NCI-H226 (cell line): ENCODE measurements around the gene ADIRF.
"Not testable (repeated sequence)": the region's sequence is repeated elsewhere in the genome, so short reads cannot be mapped to it uniquely, and the experiment has no call there.

Experiments
- DNase-seq: peaks from one replicate; pipeline ENCODE4 v3.0.0-alpha.2; 2015

Gene ADIRF

DNA sequence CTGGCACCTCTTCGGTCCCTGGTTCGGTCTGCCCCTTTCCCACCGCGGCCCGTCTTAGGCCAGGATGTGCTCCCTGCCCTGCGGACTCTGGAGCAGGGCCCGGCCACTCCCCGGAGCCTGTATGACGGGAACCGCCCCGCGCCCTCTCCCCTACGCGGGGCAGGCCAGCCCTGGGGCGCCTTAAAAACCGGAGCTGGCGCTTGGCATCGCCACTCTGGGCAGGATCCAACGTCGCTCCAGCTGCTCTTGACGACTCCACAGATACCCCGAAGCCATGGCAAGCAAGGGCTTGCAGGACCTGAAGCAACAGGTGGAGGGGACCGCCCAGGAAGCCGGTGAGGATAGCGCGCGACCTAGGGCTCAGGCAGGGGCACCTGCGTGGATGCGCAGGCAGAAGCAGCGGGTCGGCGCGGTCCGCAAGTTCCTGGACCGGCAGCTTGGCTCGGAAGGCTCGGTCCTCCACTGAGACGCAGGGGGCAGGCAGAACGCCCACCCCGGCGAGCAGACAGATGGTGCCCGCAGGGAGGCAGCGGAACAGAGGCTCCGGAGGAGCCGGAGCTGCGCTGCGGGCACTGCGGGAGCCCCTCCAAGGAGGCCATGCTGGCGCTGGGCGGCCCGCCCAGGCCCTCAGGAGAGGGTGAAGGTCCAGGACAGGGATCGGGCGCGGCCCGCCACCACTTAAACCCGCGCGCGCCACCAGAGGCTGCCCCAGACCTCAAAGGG lies at the start of gene ADIRF:
ADIRF (plus strand) TSS at position 212 of the 723 bp plus-strand sequence; CDS start at position 275, 63 bp downstream.
- no peak for DNase-seq

DNA sequence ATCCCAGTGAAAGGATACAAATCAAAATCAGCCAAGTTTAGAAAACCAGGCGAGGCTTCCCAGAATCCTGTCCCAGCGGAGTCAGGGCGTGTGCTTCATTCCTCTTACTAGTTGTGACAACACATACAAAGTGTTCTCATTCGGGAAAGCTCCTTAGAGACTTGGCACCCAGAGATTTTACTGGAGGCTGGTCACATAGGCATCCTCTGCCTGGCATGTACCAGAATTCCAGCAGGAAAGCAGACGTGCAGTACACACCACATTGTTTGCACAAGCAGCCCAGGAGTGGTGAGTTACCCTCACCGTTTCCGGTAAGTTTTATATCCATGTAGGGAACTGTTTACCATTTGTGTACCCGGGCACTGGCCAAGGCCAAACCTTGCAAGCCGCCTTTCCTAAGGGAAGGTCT lies 45.7 kb upstream of the ADIRF start:
- no peak for DNase-seq

DNA sequence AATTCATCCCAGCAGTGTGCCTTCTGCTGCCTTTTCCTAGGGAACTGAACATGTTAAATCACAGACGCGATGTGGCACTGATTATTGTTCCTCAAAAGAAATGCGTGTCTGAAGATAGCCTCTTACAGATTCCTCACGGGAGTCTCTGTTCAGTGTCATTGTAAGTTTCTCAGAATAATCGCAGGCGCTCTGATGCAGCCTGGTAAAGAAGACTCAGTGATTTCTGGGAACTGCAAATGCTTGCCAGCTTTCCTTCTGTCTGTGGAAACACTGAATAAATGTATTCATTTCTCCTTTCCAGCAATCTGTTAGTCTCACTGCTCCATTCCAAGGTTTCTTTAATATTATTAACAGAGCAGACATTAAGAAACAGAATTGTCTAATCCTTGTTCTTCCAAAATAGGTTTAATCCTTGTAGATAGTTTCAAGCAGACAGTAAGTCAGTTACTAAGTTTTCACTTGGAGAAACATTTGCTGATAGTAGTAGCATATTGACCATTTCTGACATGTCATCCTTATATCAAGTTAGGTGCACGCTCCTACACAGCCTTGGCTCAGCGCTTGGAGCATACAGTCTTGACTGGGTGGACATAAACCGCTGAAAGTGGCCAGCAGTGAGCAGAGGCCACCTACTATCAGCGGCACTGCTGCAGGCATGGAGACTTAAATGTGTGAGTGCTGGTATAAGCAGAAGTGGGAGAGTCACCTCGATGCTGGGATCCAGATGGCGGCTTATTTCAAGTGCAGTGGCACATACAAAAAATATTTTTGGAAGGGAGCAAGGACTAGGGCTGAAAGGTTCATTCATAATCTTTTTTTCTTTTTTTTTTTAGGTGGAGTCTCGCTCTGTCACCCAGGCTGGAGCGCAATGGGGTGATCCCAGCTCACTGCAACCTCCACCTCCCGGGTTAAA lies 38.6 kb upstream of the ADIRF start:
- DNase-seq: no peak

DNA sequence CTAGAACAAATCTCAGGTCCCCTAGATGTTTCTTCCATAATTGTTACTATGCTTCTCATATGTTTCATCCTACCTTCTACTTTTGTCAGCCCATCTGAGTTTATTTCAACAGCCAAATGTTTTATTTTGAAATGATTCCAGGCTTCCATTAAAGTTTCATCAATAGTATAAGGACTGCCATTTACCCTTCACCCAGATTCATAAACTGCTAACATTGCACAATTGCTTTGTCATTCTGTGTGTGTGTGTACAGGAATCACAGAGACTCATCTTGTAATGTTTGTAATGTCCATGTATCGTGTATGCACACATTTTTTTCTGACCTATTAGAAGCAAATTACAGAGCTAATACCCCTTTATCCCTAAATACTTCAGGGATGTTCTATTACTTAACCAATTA lies 36.4 kb upstream of the ADIRF start:
- DNase-seq: no peak

DNA sequence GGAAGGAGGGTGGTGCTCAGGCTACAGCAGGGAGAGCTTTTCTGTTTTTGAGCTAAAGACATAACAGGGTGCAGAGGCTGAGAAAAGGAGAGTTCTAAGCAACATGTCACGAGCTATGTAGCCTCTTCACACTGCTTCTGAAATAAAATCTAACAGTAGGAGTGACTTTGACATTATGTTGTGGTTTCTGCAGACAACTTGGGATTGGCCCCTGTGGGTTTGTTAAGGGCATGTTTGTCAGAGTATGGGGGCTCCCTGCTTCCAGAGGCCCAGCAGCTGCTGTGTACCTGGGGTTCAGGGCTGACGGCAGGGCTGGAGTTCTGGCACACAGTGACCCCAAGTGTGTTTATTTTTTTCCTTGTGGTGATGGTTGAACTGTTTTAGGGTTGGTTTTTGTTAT lies 35.6 kb upstream of the ADIRF start:
- no peak for DNase-seq

DNA sequence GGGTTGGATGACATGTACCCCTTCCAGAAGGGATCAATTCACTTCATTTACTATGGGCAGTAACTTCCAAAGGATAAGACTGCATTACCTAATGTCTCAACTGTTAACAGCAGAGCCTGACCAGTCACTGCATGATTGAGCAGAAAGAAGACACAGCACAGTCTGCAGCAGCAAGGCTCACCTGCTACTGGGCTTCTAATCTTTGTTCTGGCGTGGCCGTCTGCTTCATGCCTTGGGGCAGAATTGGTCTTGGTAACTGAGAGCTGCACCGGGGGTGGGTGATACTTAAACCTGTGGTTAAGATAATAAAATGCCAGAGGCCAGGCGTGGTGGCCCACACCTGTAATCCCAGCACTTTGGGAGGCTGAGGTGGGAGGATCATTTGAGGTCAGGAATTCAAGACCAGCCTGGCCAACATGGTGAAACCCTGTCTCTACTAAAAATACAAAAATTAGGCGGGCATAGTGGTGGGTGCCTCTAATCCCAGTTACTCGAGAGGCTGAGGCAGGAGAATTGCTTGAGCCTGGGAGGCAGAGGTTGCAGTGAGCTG lies 34.0 kb upstream of the ADIRF start:
- not testable (repeated sequence) for DNase-seq

DNA sequence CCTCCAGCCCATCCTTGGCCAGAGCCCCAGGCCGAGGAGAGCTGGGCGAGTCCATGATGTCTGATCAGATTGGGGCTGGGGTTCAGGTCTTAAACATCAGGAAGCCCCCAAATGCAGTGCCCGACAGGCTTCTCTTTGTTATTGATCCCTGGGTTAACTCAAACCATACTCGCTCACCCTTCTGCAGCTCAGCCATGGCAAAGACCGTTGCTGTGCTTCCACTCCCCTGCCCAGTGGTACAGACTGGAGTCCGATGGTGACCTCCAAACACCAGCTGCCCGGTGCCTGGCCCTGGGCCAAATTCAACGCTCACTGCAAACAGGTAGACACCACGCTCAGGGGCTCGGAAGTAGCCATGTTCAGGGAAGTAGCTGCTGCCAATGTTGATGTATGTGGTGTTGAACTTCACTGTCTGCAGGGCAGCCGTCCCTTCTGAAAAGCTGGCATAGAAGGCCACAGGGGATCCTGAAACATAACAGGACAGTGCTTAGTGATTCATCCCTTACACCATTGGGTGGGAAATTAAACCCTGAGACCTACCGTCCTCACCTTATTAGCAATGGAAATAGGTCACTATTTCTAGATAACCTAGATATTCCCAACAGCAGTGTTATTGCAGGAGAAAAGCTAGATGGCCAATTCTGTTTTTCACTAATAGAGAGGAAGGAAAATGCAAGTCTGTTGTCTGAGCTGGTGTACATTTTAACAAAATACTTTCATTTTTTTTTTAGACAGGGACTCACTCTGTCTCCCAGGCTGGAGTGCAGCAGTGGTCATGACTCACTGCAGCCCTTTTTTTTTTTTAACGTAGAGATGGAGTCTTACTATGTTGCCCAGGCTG lies 31.4 kb upstream of the ADIRF start:
- no peak for DNase-seq

DNA sequence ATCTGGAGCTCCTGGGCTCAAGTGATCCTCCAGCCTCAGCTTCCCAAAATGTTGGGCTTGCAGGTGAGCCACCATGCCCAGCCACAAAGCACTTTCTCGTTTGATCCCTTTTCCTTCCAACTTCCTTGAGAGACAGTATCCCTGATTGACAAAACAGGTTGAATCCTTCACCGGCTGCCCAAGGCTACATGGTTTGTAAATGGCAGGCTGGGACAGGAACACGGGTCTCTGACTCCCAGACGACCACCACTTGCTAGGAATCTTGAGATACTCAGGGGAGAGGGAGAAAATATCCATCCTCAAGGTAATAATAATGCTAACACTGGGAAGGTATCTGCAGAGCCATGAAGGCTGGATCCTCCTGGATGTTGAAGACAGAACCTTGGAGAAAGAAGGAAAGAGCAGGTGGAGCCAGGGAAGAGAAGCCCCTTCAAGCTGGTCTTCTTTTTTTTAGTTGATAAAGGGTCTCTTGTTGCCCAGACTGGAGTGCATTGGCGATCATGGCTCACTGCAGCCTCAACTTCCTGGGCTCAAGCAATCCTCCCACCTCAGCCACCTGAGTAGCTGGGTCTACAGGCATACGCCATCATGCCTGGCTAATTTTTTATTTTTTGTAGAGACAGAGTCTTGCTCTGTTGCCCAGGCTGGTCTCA lies 30.7 kb upstream of the ADIRF start:
- DNase-seq: no peak

DNA sequence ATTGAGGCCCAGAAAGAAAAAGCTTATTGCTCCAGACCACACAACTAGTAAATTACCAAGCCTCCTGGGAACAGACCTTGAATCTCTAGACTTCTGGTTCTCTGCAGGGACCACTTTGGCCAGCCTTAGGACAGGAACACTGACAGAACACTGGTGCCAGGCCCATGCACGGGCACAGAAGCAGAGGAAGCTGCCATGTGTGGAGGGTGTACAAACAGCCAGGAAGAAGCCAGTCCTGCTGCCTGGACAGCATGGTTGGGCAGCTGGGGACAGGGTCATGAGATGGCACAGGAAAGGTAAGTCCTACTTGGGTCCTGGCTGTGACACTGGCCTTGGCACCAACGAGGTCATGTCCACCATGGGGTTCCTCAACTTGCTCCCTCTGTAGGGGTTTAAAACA lies 30.0 kb upstream of the ADIRF start:
- no peak for DNase-seq

- DNase-seq: not testable (repeated sequence)
Measured at GRCh38 chr10:86940076-86940475, 28.2 kb upstream of the ADIRF start.

DNA sequence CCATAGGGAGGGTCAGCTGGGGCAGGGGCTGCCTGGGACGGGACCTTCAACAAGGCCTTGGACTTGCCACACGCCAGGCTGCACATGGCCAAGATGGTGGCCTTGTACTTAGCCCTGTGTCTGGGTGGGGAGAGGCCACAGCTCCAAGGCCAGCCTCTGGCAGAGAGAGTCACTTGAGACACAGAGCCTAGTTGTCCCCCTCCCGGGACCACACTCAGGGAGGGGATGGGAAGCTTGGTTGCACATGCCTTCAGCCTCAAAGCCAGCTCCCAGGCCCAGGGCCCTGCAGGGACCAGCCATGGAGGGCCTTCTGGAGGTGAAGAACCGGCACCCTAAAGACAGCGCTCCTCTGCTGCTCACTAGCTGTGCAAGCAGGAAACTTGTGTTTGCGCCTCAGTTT lies 27.6 kb upstream of the ADIRF start:
- no peak for DNase-seq

GRCh38 chr10:86941426-86941825 lies 26.9 kb upstream of the ADIRF start:
- no peak for DNase-seq

DNA sequence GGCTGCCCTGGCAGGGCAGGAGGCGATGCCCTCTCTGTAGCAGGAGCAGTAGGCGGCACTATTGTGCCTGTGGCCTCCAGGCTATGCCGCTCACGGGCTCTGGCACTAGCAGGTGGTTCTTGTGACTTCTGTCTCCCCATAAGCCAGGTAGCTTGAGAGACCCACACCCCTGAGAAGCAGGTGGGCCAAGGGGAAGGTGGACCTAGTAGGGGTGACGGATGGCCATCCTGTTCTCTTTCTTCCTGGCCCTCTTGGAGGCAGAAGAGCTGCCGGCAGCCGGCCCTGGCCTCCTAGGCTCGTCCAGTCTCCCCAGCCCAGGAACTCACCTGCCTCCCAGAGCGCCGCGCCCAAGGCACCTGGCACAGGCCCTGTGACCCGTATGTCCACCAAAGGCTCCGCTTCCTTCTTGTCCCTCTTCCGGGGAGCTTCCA lies 26.3 kb upstream of the ADIRF start:
- DNase-seq: no peak

- no peak for DNase-seq
Measured at GRCh38 chr10:86942441-86943315, 25.6 kb upstream of the ADIRF start.

- no peak for DNase-seq
Measured at GRCh38 chr10:86943316-86944030, 24.8 kb upstream of the ADIRF start.

- no peak for DNase-seq
Measured at GRCh38 chr10:86944031-86944419, 24.3 kb upstream of the ADIRF start.

DNA sequence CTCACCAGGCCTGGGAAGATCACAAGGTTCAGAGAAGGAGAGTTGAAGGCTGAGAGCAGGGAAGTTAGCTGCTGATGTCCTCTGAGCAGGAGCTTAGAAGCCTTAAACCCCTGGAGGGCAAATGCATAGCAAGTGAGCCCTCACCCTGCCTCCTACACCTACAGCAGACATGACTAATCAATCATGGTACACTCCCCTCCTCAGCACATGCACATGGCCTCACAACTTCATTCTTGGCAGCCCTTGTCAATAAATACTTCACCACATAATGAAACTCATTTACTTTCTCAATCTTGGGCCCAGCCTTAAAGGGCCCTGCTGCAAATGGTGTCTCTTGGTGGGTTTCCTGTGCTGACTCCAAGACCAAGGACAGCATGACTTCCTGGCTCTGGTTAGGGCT lies 23.8 kb upstream of the ADIRF start:
- DNase-seq: peak; percentile 51

GRCh38 chr10:86944907-86945306 lies 23.4 kb upstream of the ADIRF start:
- DNase-seq: no peak

DNA sequence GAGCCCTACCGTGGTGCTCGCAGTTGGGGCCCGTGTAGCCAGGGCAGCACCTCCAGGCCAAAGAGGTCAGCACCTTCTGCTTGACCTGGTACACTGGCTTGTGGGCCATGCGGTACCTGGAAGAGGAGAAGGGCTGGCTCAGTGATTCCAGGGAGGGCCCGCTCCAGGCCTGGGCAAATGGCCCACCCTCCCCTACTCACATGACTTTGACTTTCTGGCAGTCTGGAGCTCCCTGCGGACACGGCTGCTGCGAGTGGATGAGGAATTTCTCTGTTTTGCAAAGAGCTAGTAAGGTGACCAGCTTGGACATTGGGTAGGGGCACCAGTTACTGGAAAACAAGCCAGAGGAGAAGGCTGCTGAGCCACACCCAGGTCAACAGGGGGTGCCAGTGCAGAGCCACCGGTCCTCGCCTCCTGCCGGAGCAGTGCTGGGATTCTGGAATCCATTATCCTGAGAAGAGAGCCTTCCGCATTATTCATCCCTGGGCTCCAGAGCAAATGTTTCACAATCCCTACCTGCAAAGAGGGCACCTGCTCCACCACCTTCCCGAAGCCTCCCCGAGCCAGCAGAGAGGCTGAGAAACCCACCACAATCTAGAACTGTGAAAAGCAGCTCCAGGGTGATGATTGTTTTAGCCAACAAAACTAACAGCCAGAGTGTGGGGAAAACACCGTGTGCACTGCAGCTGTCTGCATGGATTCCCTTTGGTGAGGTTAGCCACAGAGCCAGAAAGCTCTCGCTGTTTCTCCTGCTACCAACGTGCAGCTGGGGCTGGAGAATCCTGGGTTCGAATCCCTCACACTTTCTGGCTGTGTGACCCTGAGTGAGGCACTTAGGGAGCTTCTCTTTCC lies 22.7 kb upstream of the ADIRF start:
- DNase-seq: no peak
